OCI-LY7 (cell line): ENCODE results near the gene ZNF276.

ENCODE experiments used
- EZH2phosphoT487 ChIP-seq: fragments of 200-600 bp; sonication (generic); IDR thresholded peaks from 2 replicates; pipeline ENCODE4 v1.6.1; 2018; ENCODE audit warnings: low read depth, borderline replicate concordance, mild to moderate bottlenecking, mixed run types, antibody characterized with exemption, low read length, moderate library complexity, mixed read lengths
- TF ChIP-seq, protein P1 (sequence below): fragments of 200-600 bp; sonication (generic); conservative IDR thresholded peaks from 2 replicates; pipeline ENCODE4 v1.5.1; 2014; ENCODE audit warnings: mild to moderate bottlenecking, antibody characterized with exemption, low read length, moderate library complexity, mixed read lengths

DNA sequence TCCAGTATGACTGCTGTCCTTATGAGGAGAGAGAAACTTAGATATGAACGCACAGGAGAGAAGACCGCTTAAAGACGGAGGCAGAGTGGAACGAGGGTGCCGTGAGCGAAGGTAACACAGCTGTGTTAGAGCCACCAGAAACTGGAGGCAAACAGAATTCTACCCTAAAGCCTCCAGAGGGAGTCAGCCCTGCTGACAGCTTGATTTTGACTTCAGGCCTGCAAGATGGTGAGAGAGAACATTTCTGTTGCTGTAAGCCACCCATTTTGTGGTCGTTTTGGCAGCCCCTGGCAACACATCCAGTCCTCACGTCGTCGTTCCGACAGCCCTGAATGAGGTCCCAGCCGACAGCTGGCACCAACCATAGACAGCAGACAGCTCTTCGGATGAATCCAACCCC, 17.1 kb upstream of the ZNF276 start:
- TF ChIP-seq, protein P1, sequence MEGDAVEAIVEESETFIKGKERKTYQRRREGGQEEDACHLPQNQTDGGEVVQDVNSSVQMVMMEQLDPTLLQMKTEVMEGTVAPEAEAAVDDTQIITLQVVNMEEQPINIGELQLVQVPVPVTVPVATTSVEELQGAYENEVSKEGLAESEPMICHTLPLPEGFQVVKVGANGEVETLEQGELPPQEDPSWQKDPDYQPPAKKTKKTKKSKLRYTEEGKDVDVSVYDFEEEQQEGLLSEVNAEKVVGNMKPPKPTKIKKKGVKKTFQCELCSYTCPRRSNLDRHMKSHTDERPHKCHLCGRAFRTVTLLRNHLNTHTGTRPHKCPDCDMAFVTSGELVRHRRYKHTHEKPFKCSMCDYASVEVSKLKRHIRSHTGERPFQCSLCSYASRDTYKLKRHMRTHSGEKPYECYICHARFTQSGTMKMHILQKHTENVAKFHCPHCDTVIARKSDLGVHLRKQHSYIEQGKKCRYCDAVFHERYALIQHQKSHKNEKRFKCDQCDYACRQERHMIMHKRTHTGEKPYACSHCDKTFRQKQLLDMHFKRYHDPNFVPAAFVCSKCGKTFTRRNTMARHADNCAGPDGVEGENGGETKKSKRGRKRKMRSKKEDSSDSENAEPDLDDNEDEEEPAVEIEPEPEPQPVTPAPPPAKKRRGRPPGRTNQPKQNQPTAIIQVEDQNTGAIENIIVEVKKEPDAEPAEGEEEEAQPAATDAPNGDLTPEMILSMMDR: no peak
- TF ChIP-seq EZH2phosphoT487: no peak
